Right lung (tissue), 5 donors: ENCODE measurements around the gene GHRHR. TPM values are rescaled to one million over a fixed set of nuclear protein-coding genes. Genes with fewer than 3 reads are reported as not detected.

Source experiments
- DNase-seq, 2 donors: peaks; one replicate each; pipeline ENCODE4 v3.0.0-alpha.2; 2013
- polyA plus RNA-seq, 5 donors: library from polyadenylated mRNA; unstranded; fragments of 120-200 nt; gene quantifications; one replicate each; pipeline versions ENCODE4 v1.2.1 to v1.2.3, GENCODE V29; 2013; ENCODE audit warnings: inconsistent platforms in 1 of 5, low replicate concordance in 1 of 5; ENCODE audit not compliant: insufficient read length in 5 of 5, insufficient read depth in 1 of 5

Gene GHRHR
- polyA plus RNA-seq, 5 donors, result 0.52 TPM; not detected in 4

- no peak for DNase-seq
Observed at GRCh38 chr7:30985756-30986155, 22.0 kb downstream of the GHRHR start.

GRCh38 chr7:30986331-30986730 is 22.6 kb downstream of the GHRHR start:
- no peak for DNase-seq

GRCh38 chr7:30986738-30987137 is 23.0 kb downstream of the GHRHR start:
- DNase-seq, result no peak

GRCh38 chr7:30987178-30987577 is 23.4 kb downstream of the GHRHR start:
- DNase-seq, result no peak

GRCh38 chr7:30987936-30988335 is 24.2 kb downstream of the GHRHR start:
- no peak for DNase-seq

- DNase-seq, result peak; percentile 22 to 47
Observed at GRCh38 chr7:30988351-30989005, 24.7 kb downstream of the GHRHR start.

- DNase-seq, result no peak
Observed at GRCh38 chr7:30989008-30989823, 25.5 kb downstream of the GHRHR start.

GRCh38 chr7:30989824-30990672 is 26.3 kb downstream of the GHRHR start:
- DNase-seq, result no peak

GRCh38 chr7:30990673-30991170 is 27.0 kb downstream of the GHRHR start:
- no peak for DNase-seq

GRCh38 chr7:30992414-30992813 is 28.7 kb downstream of the GHRHR start:
- DNase-seq, result no peak

- no peak for DNase-seq
Observed at GRCh38 chr7:30994206-30995100, 30.7 kb downstream of the GHRHR start.

- no peak for DNase-seq
Observed at GRCh38 chr7:30995536-30995935, 31.8 kb downstream of the GHRHR start.

GRCh38 chr7:30996256-30996655 is 32.5 kb downstream of the GHRHR start:
- no peak for DNase-seq

- DNase-seq, result no peak
Observed at GRCh38 chr7:30996883-30997282, 33.1 kb downstream of the GHRHR start.

- DNase-seq, result no peak
Observed at GRCh38 chr7:30997316-30997715, 33.6 kb downstream of the GHRHR start.

- DNase-seq, result no peak
Observed at GRCh38 chr7:30998180-30998579, 34.4 kb downstream of the GHRHR start.

GRCh38 chr7:31000161-31000693 is 36.5 kb downstream of the GHRHR start:
- DNase-seq, result no peak

- DNase-seq, result no peak
Observed at GRCh38 chr7:31000779-31001178, 37.0 kb downstream of the GHRHR start.

- DNase-seq, result no peak
Observed at GRCh38 chr7:31002256-31002655, 38.5 kb downstream of the GHRHR start.

- no peak for DNase-seq
Observed at GRCh38 chr7:31003097-31003496, 39.3 kb downstream of the GHRHR start.

GRCh38 chr7:31003721-31004120 is 40.0 kb downstream of the GHRHR start:
- no peak for DNase-seq
